Endothelial cell of umbilical vein (primary cell): Measurements from ENCODE around the gene DEDD. TPM values are rescaled to one million over a fixed set of nuclear protein-coding genes. Genes with fewer than 3 reads are reported as not detected.

Experiments used
- BruUV-seq: library from RNA; stranded (reverse); fragments of 400-500 nt; replicated peaks from 2 replicates; lab custom pipeline; 2021; lab: Mats Ljungman, UMichigan
- CTCF ChIA-PET: fragments of 300-600, 350-600 bp; sonication (Branson Sonifier 250); formaldehyde crosslinking; loops from one replicate; lab custom pipeline; 2021; ENCODE audit warnings: antibody characterized with exemption, inconsistent platforms; lab: Charles Lee
- POLR2A ChIA-PET: fragments of 300-600, 350-600 bp; sonication (Branson Sonifier 250); formaldehyde crosslinking; loops from one replicate; lab custom pipeline; 2021; ENCODE audit warnings: antibody characterized with exemption, inconsistent platforms; lab: Charles Lee
- DNase-seq: peaks from one replicate; pipeline ENCODE4 v3.0.0-alpha.2; 2011; ENCODE audit warnings: low read depth, low spot score
- FAIRE-seq: peaks from 2 replicates; lab custom pipeline; 2011; peaks lifted over from hg19 to GRCh38; lab: Jason Lieb, UNC
- H2AFZ ChIP-seq: 2 replicates; pipeline ENCODE4 v1.6.0; 2012; ENCODE audit warnings: low read depth, low read length, control low read depth, inconsistent platforms
- H3K27ac ChIP-seq: 2 replicates; pipeline ENCODE4 v1.5.1; 2011; ENCODE audit warnings: low read depth, mild to moderate bottlenecking, control low read depth, low read length, moderate library complexity; ENCODE audit not compliant: insufficient read depth
- H3K27me3 ChIP-seq, 2 experiments: 2 replicates each; pipeline versions ENCODE4 v1.6.0 to v1.6.1; 2011; ENCODE audit warnings: low read length in 2 of 2, mixed read lengths in 1 of 2; ENCODE audit not compliant: control insufficient read depth in 2 of 2, insufficient read depth in 2 of 2
- H3K36me3 ChIP-seq, 2 experiments: 2 replicates in 1 of 2; 3 replicates in 1 of 2; pipeline ENCODE4 v1.5.1; 2011; ENCODE audit warnings: low read length in 2 of 2, mild to moderate bottlenecking in 1 of 2, moderate library complexity in 1 of 2; ENCODE audit not compliant: control insufficient read depth in 2 of 2, insufficient read depth in 2 of 2; ENCODE audit errors: extremely low read depth in 1 of 2
- H3K4me1 ChIP-seq: 3 replicates; pipeline ENCODE4 v1.5.1; 2011; ENCODE audit warnings: mild to moderate bottlenecking, low read length; ENCODE audit not compliant: control insufficient read depth, insufficient read depth; ENCODE audit errors: extremely low read depth
- H3K4me2 ChIP-seq: 2 replicates; pipeline ENCODE4 v1.6.1; 2011; ENCODE audit warnings: low read length, control low read depth, mixed read lengths; ENCODE audit not compliant: insufficient read depth
- H3K4me3 ChIP-seq, 3 experiments: fragments of 200-600 bp in 1 of 3; sonication (generic), shearing (Covaris generic) in 1 of 3; replicated peaks in 1 of 3; 2 replicates each; pipeline ENCODE4 v1.5.1; 2011 to 2016; ENCODE audit warnings: control low read depth in 3 of 3, low read length in 3 of 3, mild to moderate bottlenecking in 2 of 3, inconsistent platforms in 1 of 3, low read depth in 1 of 3, moderate library complexity in 1 of 3; ENCODE audit not compliant: insufficient read depth in 1 of 3
- H3K79me2 ChIP-seq: 2 replicates; pipeline ENCODE4 v1.6.0; 2012; ENCODE audit warnings: low read length, inconsistent platforms; ENCODE audit not compliant: control insufficient read depth, insufficient read depth
- H3K9ac ChIP-seq: replicated peaks from 2 replicates; pipeline ENCODE3; 2011; ENCODE audit warnings: low read length, control low read depth; ENCODE audit not compliant: insufficient read depth; ENCODE audit errors: extremely low read depth
- H3K9me1 ChIP-seq: replicated peaks from 3 replicates; pipeline ENCODE4 v1.6.0; 2011; ENCODE audit warnings: mild to moderate bottlenecking, low read length; ENCODE audit not compliant: control insufficient read depth, insufficient read depth; ENCODE audit errors: extremely low read depth
- H3K9me3 ChIP-seq: replicated peaks from 2 replicates; pipeline ENCODE4 v1.5.1; 2012; ENCODE audit warnings: low read length, inconsistent platforms; ENCODE audit not compliant: control insufficient read depth, insufficient read depth
- H4K20me1 ChIP-seq: replicated peaks from 2 replicates; pipeline ENCODE3; 2011; ENCODE audit warnings: mild to moderate bottlenecking, low read length; ENCODE audit not compliant: control insufficient read depth, insufficient read depth; ENCODE audit errors: extremely low read depth
- EZH2 ChIP-seq: IDR thresholded peaks from 2 replicates; pipeline ENCODE4 v1.6.1; 2012; ENCODE audit warnings: borderline replicate concordance, low read depth, mild to moderate bottlenecking, moderate library complexity, low read length, inconsistent platforms; ENCODE audit not compliant: severe bottlenecking
- FOS ChIP-seq: IDR thresholded peaks from 2 replicates; pipeline ENCODE4 v1.6.1; 2011; ENCODE audit warnings: mild to moderate bottlenecking, low read length, moderate library complexity, borderline replicate concordance; ENCODE audit not compliant: insufficient read depth
- GATA2 ChIP-seq: IDR thresholded peaks from 2 replicates; pipeline ENCODE4 v1.7.0; 2011; ENCODE audit warnings: low read depth, mild to moderate bottlenecking, moderate library complexity, mixed read lengths, low read length; ENCODE audit not compliant: insufficient read length, insufficient read depth
- JUN ChIP-seq: IDR thresholded peaks from 2 replicates; pipeline ENCODE4 v1.6.1; 2011; ENCODE audit warnings: borderline replicate concordance, low read depth; ENCODE audit not compliant: insufficient read length, insufficient read depth
- MYC ChIP-seq: IDR thresholded peaks from one replicate; pipeline ENCODE4 v1.6.1; 2011; ENCODE audit warnings: mild to moderate bottlenecking, low read depth, low read length
- POLR2A ChIP-seq: IDR thresholded peaks from 2 replicates; pipeline ENCODE4 v1.6.1; 2012; ENCODE audit warnings: low read depth, mild to moderate bottlenecking, control low read depth, low read length
- POLR2AphosphoS5 ChIP-seq: IDR thresholded peaks from 2 replicates; pipeline ENCODE4 v1.6.1; 2012; ENCODE audit warnings: low read depth, mild to moderate bottlenecking, control low read depth, low read length, moderate library complexity; ENCODE audit not compliant: insufficient read depth
- dilution Hi-C: fragments of 300-500 bp; cut with MboI; formaldehyde crosslinking; loops from one replicate; pipeline ENCODE4 v1.15.0; 2019; ENCODE audit warnings: low sequenced_read_pairs; ENCODE audit not compliant: extremely low pct_ligation_motif_present
- intact Hi-C: fragments of 100-400 bp; cut with micrococcal nuclease; formaldehyde crosslinking; loops from one replicate; pipeline ENCODE4 v1.10.0; 2022
- polyA plus RNA-seq, 4 experiments: library from polyadenylated mRNA; depleted of rRNA in 3 of 4; stranded (reverse) in 3 of 4; unstranded in 1 of 4; fragments of >200 nt; gene quantifications; 2 replicates each; pipeline versions ENCODE4 v1.2.1 to v1.2.3, GENCODE V29; 2011 to 2012; ENCODE audit warnings: missing spikeins in 1 of 4
- total RNA-seq: library from RNA; stranded (reverse); gene quantifications from 2 replicates; pipeline ENCODE4 v1.2.3, GENCODE V29; 2021
- TF ChIP-seq, protein P1 (sequence below), 2 donors: IDR thresholded peaks; 1 replicate in 1 of 2; 2 replicates in 1 of 2; pipeline ENCODE4 v1.5.1; 2011; ENCODE audit warnings: low read length in 2 of 2, mild to moderate bottlenecking in 2 of 2, moderate library complexity in 2 of 2, control low read depth in 1 of 2, inconsistent platforms in 1 of 2, low read depth in 1 of 2; ENCODE audit not compliant: insufficient read depth in 1 of 2; ENCODE audit errors: extremely low read depth in 1 of 2
- TF ChIP-seq, protein P2 (sequence below): IDR thresholded peaks from 2 replicates; pipeline ENCODE4 v1.6.1; 2011; ENCODE audit not compliant: insufficient read depth, insufficient read length

DEDD gene
- total and polyA plus RNA-seq, 2 donors (not counting 3 experiments of a cell fraction or from before 2014, with no cell fraction given): 50.2 to 78.3 TPM

DNA sequence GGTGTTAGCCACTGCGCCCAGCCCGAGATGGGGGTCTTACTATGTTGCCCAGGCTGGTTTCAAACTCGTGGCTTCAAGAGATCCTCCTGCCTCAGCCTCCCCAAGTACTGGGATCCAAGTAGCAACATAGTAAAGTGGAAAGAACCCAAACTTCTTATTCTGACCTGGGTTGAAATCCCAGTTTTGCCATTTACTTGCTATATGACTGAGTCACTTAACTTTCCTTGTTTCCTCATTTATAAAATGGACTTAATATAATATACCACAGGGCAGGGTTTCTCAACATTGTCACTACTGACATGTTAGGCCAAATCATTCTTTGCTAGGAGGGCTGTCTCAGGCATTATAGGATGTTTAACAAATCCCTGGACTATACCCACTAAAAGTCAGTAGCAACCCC is 21.4 kb downstream of the DEDD start:
- Histone ChIP-seq H3K27ac (no peak overlapping the region), H3K9me3 (no peaks in the 10 kb centered on the region), H3K4me1 (peaks cover 31% of the 10 kb centered on the region), H3K4me2 (no peak overlapping the region), H3K36me3 (no peaks in the 10 kb centered on the region), H3K9me1 (no peaks in the 10 kb centered on the region), H3K4me3 (no peak overlapping the region), H2AFZ (no peak overlapping the region), H4K20me1 (no peaks in the 10 kb centered on the region), H3K79me2 (peaks cover 94% of the 10 kb centered on the region), H3K9ac (no peak overlapping the region), H3K27me3 (no peaks in the 10 kb centered on the region)
- no peak for TF ChIP-seq POLR2AphosphoS5
- TF ChIP-seq, protein P1, sequence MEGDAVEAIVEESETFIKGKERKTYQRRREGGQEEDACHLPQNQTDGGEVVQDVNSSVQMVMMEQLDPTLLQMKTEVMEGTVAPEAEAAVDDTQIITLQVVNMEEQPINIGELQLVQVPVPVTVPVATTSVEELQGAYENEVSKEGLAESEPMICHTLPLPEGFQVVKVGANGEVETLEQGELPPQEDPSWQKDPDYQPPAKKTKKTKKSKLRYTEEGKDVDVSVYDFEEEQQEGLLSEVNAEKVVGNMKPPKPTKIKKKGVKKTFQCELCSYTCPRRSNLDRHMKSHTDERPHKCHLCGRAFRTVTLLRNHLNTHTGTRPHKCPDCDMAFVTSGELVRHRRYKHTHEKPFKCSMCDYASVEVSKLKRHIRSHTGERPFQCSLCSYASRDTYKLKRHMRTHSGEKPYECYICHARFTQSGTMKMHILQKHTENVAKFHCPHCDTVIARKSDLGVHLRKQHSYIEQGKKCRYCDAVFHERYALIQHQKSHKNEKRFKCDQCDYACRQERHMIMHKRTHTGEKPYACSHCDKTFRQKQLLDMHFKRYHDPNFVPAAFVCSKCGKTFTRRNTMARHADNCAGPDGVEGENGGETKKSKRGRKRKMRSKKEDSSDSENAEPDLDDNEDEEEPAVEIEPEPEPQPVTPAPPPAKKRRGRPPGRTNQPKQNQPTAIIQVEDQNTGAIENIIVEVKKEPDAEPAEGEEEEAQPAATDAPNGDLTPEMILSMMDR (IDR thresholded peaks at IDR 0.05; ENCODE audit: extremely low read depth in 1 of 2, insufficient read depth in 1 of 2, low read depth in 1 of 2, low read length in 2 of 2): no peak
- FAIRE-seq: no peak
- dilution Hi-C loops: no loop called here
- intact Hi-C loops: no loop called here
- no TSS peak for BruUV-seq
- ChIA-PET POLR2A (no interaction called here), CTCF (interaction anchor here (1.0 to 2.0 kb wide), 2 partner anchors 14 to 114 kb away, joined by 5 to 9 read pairs; no protein-coding TSS in a partner anchor)
- no peak for DNase-seq

DNA sequence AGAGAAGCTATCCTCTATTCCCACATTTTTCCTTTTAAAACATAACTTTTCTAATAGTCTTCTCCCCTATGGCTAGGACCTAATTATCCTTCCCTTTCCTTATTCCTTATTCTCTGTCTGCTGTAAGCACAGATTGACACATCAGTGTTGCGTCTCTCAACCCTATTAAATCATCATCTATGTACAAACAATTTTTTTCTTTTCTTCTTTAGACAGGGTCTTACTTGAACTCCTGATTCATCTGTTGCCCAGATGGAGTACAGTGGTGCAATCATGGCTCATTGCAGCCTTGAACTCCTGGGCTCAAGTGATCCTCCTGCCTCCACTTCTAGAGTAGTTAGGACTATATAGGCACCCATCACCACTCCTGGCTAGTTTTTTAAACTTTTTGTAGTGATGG is 26.0 kb downstream of the DEDD start:
- no peaks in the 10 kb centered on the region for H4K20me1 ChIP-seq
- H3K4me3 ChIP-seq: no peak overlapping the region
- TF ChIP-seq POLR2A (no peak), POLR2AphosphoS5 (no peak), FOS (no peak), GATA2 (no peak), JUN (no peak), EZH2 (no peak), MYC (no peak)
- TF ChIP-seq, protein P2, sequence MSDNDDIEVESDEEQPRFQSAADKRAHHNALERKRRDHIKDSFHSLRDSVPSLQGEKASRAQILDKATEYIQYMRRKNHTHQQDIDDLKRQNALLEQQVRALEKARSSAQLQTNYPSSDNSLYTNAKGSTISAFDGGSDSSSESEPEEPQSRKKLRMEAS: no peak
- TF ChIP-seq, protein P1 (IDR thresholded peaks at IDR 0.05; ENCODE audit: extremely low read depth in 1 of 2, insufficient read depth in 1 of 2, low read depth in 1 of 2, low read length in 2 of 2): no peak
- CTCF ChIA-PET: interaction anchor here (0.7 kb wide), 1 partner anchor 9 kb away, joined by 3 read pairs; no protein-coding TSS in a partner anchor
- no peaks in the 10 kb centered on the region for H3K9me1 ChIP-seq
- H3K79me2 ChIP-seq: peaks cover 80% of the 10 kb centered on the region
- BruUV-seq: no TSS peak
- dilution Hi-C loops (no loop called here), intact Hi-C loops (no loop called here)
- no peak overlapping the region for H3K4me2 ChIP-seq
- no peaks in the 10 kb centered on the region for H3K27me3 ChIP-seq
- POLR2A ChIA-PET: no interaction called here
- no peak overlapping the region for H3K27ac ChIP-seq
- H2AFZ ChIP-seq: no peak overlapping the region
- H3K9me3 ChIP-seq: no peaks in the 10 kb centered on the region
- H3K9ac ChIP-seq: no peak overlapping the region
- DNase-seq: no peak
- no peaks in the 10 kb centered on the region for H3K4me1 ChIP-seq
- no peak for FAIRE-seq
- peaks cover 5 to 8% of the 10 kb centered on the region in 2 experiments for H3K36me3 ChIP-seq
